ENCODE measurements around the gene DNAJC25.

Gene DNAJC25

DNA sequence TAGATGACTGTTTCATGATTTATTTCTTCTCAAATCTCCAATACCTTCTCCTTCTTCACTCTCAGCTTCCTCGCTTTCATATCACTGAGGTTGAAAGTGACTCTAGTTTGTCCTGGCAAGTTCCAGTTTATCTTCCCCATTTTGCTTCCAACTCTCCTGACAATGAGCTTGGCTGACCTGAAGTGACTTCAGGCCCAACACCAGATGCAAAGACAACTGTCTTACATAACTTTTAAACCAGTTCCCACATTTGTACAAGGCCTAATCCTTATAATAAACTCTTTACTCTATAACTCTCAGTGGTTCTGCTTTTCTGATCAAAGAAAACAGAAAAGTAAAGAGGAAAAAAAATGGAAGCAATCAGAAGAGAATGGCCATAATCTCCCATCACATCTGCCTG lies 52.3 kb downstream of the DNAJC25 start:
- no peaks in the 10 kb centered on the region for H3K79me2 ChIP-seq (ENCODE audit: low read length)
- no peak for TF ChIP-seq CTCF (IDR thresholded peaks at IDR 0.05; ENCODE audit: low read length)
- TF ChIP-seq EZH2phosphoT487 (IDR thresholded peaks at IDR 0.05; ENCODE audit: low read length): no peak
- no peaks in the 10 kb centered on the region for H3K27me3 ChIP-seq (replicated peaks; ENCODE audit: insufficient read depth, low read length)
- no peaks in the 10 kb centered on the region for H3K9me3 ChIP-seq (replicated peaks; ENCODE audit: insufficient read depth, low read length)
- no peak overlapping the region for H3K27ac ChIP-seq (ENCODE audit: low read length)
- H4K20me1 ChIP-seq (ENCODE audit: insufficient read depth, low read length): no peaks in the 10 kb centered on the region
- DNase-seq: no peak
- H3K9ac ChIP-seq (ENCODE audit: low read length): no peak overlapping the region
- H3K36me3 ChIP-seq (replicated peaks; ENCODE audit: insufficient read depth, low read length): no peaks in the 10 kb centered on the region
- H3F3A ChIP-seq (ENCODE audit: insufficient read depth, low read length): no peaks in the 10 kb centered on the region
- H3K4me1 ChIP-seq (ENCODE audit: low read length): no peaks in the 10 kb centered on the region
- H2AFZ ChIP-seq (ENCODE audit: low read length): no peak overlapping the region
- no peak overlapping the region for H3K4me2 ChIP-seq (ENCODE audit: low read depth, low read length)
- no peak overlapping the region for H3K4me3 ChIP-seq (ENCODE audit: low read length)
- no peaks in the 10 kb centered on the region for H3K9me2 ChIP-seq (replicated peaks; ENCODE audit: insufficient read depth, low read length)

DNA sequence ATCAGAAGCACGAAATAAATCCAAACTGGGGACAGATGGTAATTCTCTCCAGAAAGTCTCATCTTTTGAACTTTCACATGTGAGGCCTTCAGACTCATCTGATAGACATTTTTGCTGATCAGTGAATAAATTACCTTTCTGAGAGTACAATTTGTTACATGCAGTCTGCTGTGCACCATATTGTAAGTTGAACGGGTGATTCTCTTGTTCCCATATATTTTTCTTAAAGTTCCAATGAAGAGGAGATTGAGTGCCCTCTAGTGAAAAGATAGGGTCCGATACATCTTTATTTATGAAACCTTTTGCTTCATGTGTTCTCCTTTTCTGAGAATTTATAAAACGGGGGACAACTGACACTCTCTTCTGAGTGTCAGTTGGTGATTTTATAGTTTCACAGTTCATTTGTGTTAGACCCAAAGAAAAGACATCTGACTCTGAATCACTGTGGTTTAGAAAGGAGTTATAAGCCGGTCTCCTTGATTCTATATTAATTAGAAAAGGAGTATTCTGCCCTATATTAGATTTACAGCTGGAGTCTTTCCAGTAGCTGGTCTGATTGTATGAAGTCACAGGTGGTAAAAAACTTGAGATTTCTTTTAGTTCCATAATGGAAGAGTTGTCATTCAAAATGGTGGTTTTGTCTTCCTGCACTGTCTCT lies 60.7 kb downstream of the DNAJC25 start:
- H2AFZ ChIP-seq (ENCODE audit: low read length): no peak overlapping the region
- no peak overlapping the region for H3K4me2 ChIP-seq (ENCODE audit: low read depth, low read length)
- H3K36me3 ChIP-seq (replicated peaks; ENCODE audit: insufficient read depth, low read length): no peaks in the 10 kb centered on the region
- no peak overlapping the region for H3K27ac ChIP-seq (ENCODE audit: low read length)
- TF ChIP-seq EZH2phosphoT487 (IDR thresholded peaks at IDR 0.05; ENCODE audit: low read length) (no peak), EZH2 (optimal IDR thresholded peaks at IDR 0.05; ENCODE audit: low read depth, low read length) (no peak), CTCF (IDR thresholded peaks at IDR 0.05; ENCODE audit: low read length) (peak; percentile 46)
- no peaks in the 10 kb centered on the region for H3K9me2 ChIP-seq (replicated peaks; ENCODE audit: insufficient read depth, low read length)
- DNase-seq: peak; percentile 46
- H3K9ac ChIP-seq (ENCODE audit: low read length): no peak overlapping the region
- H3K4me1 ChIP-seq (ENCODE audit: low read length): no peaks in the 10 kb centered on the region
- no peaks in the 10 kb centered on the region for H3K79me2 ChIP-seq (ENCODE audit: low read length)
- no peaks in the 10 kb centered on the region for H3K27me3 ChIP-seq (replicated peaks; ENCODE audit: insufficient read depth, low read length)
- H4K20me1 ChIP-seq (ENCODE audit: insufficient read depth, low read length): no peaks in the 10 kb centered on the region
- no peaks in the 10 kb centered on the region for H3K9me3 ChIP-seq (replicated peaks; ENCODE audit: insufficient read depth, low read length)
- H3K4me3 ChIP-seq (ENCODE audit: low read length): no peak overlapping the region
- H3F3A ChIP-seq (ENCODE audit: insufficient read depth, low read length): no peaks in the 10 kb centered on the region

DNA sequence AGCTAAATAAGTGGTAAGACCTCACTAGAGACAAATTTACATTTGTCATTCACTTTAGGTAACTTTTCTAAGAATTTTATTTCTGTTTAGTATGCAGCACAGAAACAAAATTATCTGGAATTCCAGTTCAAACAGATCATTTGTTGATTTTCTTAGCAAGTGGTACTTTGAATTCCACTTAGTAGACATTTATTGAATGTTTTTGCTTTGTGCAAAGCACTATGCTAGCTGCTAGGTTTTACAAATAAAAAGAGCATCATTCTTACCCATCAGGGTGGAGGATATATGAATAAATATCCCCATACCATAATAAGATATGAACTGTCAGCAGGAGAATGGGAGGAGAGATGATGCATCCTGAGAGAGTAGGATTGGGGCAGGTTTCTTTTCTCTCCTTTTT lies 65.7 kb downstream of the DNAJC25 start:
- TF ChIP-seq EZH2phosphoT487 (IDR thresholded peaks at IDR 0.05; ENCODE audit: low read length): no peak
- no peak for TF ChIP-seq CTCF (IDR thresholded peaks at IDR 0.05; ENCODE audit: low read length)
- TF ChIP-seq EZH2 (optimal IDR thresholded peaks at IDR 0.05; ENCODE audit: low read depth, low read length): no peak
- Histone ChIP-seq H4K20me1 (ENCODE audit: insufficient read depth, low read length) (no peaks in the 10 kb centered on the region), H3K4me1 (ENCODE audit: low read length) (no peaks in the 10 kb centered on the region)

More for the DNA sequence above, 65.7 kb downstream of the DNAJC25 start:
- H3K4me2 ChIP-seq (ENCODE audit: low read depth, low read length): no peak overlapping the region
- H3K9me3 ChIP-seq (replicated peaks; ENCODE audit: insufficient read depth, low read length): no peaks in the 10 kb centered on the region
- no peaks in the 10 kb centered on the region for H3K9me2 ChIP-seq (replicated peaks; ENCODE audit: insufficient read depth, low read length)
- no peak overlapping the region for H3K4me3 ChIP-seq (ENCODE audit: low read length)
- no peaks in the 10 kb centered on the region for H3F3A ChIP-seq (ENCODE audit: insufficient read depth, low read length)
- DNase-seq: no peak
- no peak overlapping the region for H3K27ac ChIP-seq (ENCODE audit: low read length)
- no peak overlapping the region for H3K9ac ChIP-seq (ENCODE audit: low read length)
- no peak overlapping the region for H2AFZ ChIP-seq (ENCODE audit: low read length)
- H3K36me3 ChIP-seq (replicated peaks; ENCODE audit: insufficient read depth, low read length): no peaks in the 10 kb centered on the region
- no peaks in the 10 kb centered on the region for H3K27me3 ChIP-seq (replicated peaks; ENCODE audit: insufficient read depth, low read length)
- no peaks in the 10 kb centered on the region for H3K79me2 ChIP-seq (ENCODE audit: low read length)
